Mucosa of gallbladder (tissue), 1 donor: ENCODE data around the gene CSH2. TPM values are rescaled to one million over a fixed set of nuclear protein-coding genes. Genes with fewer than 3 reads are reported as not detected.
A peak's percentile ranks its signal among the peaks of the same experiment; 100 is the strongest.
"Not testable (repeated sequence)": the region's sequence is repeated elsewhere in the genome, so short reads cannot be mapped to it uniquely, and the experiment has no call there.

Experiments
- DNase-seq: peaks from one replicate; pipeline ENCODE4 v3.0.0-alpha.2; 2020; ENCODE audit warnings: low spot score
- total RNA-seq: library from RNA; stranded (reverse); gene quantifications from one replicate; pipeline ENCODE4 v1.2.1, GENCODE V29; 2021
- donor health status: DM: no; HTN: no; CAD: no.

CSH2 gene
- total RNA-seq: not detected

GRCh38 chr17:63873577-63873976 lies at the start of gene CSH2:
CSH2 (minus strand) TSS chr17:63873677; CDS start chr17:63873614, 63 bp downstream.
- not testable (repeated sequence) for DNase-seq

- DNase-seq: not testable (repeated sequence)
Measured at GRCh38 chr17:63922402-63922801, 48.9 kb upstream of the CSH2 start.

GRCh38 chr17:63920779-63921178 lies 47.3 kb upstream of the CSH2 start:
- DNase-seq: not testable (repeated sequence)

- not testable (repeated sequence) for DNase-seq
Measured at GRCh38 chr17:63920050-63920449, 46.6 kb upstream of the CSH2 start.

- DNase-seq: peak; percentile 65
Measured at GRCh38 chr17:63919311-63919723, 45.8 kb upstream of the CSH2 start.

- not testable (repeated sequence) for DNase-seq
Measured at GRCh38 chr17:63918789-63919305, 45.4 kb upstream of the CSH2 start, which contains the start of gene GH1. GH1 (minus strand) TSS chr17:63918839; CDS start chr17:63918776, 63 bp downstream.

- DNase-seq: no peak
Measured at GRCh38 chr17:63918305-63918704, 44.8 kb upstream of the CSH2 start.

GRCh38 chr17:63917646-63918045 lies 44.2 kb upstream of the CSH2 start:
- no peak for DNase-seq

GRCh38 chr17:63917206-63917605 lies 43.7 kb upstream of the CSH2 start:
- not testable (repeated sequence) for DNase-seq

- DNase-seq: no peak
Measured at GRCh38 chr17:63916566-63917185, 43.2 kb upstream of the CSH2 start.

- not testable (repeated sequence) for DNase-seq
Measured at GRCh38 chr17:63915753-63916152, 42.3 kb upstream of the CSH2 start.

GRCh38 chr17:63914471-63914870 lies 41.0 kb upstream of the CSH2 start:
- DNase-seq: no peak

- no peak for DNase-seq
Measured at GRCh38 chr17:63911657-63912100, 38.2 kb upstream of the CSH2 start.

- no peak for DNase-seq
Measured at GRCh38 chr17:63911041-63911635, 37.7 kb upstream of the CSH2 start, which contains the start of gene CSHL1. CSHL1 (minus strand) TSS chr17:63911258; CDS start chr17:63911196, 62 bp downstream.

- no peak for DNase-seq
Measured at GRCh38 chr17:63910096-63910495, 36.6 kb upstream of the CSH2 start.

GRCh38 chr17:63909586-63909985 lies 36.1 kb upstream of the CSH2 start:
- not testable (repeated sequence) for DNase-seq

- not testable (repeated sequence) for DNase-seq
Measured at GRCh38 chr17:63907161-63907778, 33.8 kb upstream of the CSH2 start.

- DNase-seq: not testable (repeated sequence)
Measured at GRCh38 chr17:63904796-63905195, 31.3 kb upstream of the CSH2 start.

- not testable (repeated sequence) for DNase-seq
Measured at GRCh38 chr17:63903787-63904201, 30.3 kb upstream of the CSH2 start.

- DNase-seq: not testable (repeated sequence)
Measured at GRCh38 chr17:63901971-63902370, 28.5 kb upstream of the CSH2 start.

- not testable (repeated sequence) for DNase-seq
Measured at GRCh38 chr17:63898899-63899798, 25.7 kb upstream of the CSH2 start.
